HG03095 (cell line): ENCODE results near the gene FNIP2.
"Not testable (repeated sequence)": the region's sequence is repeated elsewhere in the genome, so short reads cannot be mapped to it uniquely, and the experiment has no call there.

Source experiments
- ATAC-seq: cut with Tn5 transposase; IDR thresholded peaks from one replicate; pipeline ENCODE4 v1.9.1; 2021; ENCODE audit warnings: moderate library complexity; ENCODE audit not compliant: unreplicated experiment

FNIP2 gene

DNA sequence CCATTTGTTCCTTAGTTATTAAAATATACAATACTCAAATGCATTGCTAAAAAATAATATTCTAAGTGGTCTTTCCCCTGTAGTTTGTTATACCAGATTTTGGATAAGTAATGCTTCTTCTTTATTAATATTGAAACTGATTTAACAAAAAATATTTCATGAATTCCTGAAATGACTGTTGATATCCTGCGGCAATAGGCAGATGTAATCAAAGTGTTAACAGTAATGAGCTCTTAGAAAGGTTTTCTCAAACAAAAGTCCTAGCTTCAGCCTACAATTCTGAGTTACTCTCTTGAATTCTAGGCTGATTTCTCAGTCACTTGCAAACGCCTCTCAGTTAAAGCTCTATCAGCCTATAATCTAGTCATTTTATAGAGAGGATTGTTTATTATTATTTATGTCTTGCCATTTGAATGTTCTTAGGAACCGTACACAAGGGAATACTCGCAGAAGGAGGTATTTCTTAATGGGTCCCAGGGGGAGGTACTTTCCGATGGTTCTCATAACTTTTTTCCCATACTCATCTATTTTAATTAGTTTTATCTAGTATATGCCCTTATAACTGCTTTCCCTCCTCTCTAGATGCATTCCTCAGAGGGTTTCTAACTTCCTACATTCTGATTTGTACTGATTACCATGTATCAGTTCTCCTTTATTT, 96.8 kb downstream of the FNIP2 start:
- ATAC-seq: no peak

DNA sequence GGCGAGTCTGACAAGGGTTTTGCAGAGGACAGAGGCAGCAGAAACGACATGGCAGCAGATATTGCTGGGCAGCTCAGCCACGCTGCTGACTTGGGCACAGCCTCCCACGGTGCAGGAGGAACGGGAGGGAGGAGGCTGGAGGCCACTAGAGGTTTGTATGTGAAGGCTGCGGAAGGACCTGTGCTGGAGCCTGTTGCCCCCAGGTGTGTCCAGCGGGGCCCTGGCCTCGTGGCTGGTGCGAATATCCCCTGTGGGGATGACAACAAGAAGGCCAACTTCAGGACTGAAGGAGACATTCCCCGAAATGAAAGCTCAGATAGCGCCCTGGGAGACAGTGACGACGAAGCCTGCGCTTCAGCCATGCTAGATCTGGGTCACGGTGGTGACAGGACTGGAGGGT, 100.2 kb downstream of the FNIP2 start:
- ATAC-seq: no peak

DNA sequence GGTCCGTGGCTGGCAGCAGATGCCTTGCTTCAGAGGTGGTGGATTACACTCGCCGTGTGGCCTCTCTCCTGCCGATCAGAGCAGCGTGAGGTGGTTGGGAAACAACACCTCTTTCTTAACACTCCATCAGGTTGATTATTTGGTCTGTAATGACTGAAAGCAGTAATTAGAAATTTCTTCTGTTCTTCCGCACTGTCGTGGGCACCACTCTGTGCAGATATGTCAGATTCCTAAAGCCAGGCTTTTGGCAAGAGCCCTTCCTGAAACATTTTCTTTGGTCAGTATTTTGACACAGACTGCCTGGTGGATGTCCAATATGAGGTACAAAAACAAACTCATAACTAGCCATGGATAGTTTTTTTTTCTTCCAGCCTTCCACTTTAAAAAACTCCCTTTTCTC, 100.9 kb downstream of the FNIP2 start:
- no peak for ATAC-seq

DNA sequence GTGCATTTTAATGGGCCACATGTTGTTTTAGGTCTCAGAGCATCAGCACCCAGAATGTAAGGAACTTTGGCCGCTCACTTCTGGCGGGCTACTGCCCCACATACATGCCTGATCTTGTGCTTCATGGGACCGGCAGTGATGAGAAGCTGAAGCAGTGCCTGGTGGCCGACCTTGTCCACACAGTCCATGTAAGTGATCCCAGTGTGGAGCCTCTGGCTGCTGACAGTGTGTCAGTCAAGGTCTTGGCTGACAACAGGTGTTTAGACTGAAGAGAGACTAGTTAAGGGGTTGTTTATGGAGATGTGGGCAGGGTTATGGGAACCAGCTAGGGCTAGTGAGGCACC, 101.4 kb downstream of the FNIP2 start:
- no peak for ATAC-seq

DNA sequence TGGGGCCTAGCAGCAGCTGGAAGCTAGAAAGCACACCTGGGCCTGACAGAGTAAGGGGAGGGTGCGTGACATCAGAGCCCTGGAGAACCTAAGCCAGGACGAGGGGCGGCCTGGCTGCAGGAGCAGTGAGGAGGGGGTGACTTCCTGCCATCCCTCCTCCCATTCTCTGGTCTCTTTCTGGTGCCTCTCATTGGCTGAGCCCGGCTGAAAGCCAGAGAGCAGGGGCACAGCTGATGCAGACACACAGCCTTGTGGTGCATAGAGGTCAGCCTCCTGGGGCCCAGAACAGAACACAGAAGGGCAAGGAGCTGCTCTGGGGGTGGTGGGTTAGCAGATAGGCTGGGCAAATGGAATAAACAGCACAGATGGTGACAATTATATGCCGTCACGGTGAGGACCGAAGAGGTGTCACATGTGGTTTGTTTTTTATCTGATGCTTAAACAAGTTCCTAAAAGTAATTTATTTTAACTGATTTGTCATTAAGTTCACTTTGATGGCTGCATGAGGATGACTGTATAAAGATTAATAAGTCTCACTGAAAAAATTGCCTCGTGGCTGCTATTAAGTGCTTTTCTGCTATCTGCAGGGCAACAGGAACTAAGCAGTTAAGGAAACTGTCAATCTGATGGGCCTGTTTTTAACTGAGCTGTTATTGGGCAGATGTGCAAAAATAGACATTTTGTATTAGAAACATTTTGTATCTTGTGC, 102.0 kb downstream of the FNIP2 start:
- no peak for ATAC-seq

- ATAC-seq: no peak
These were observed 102.5 kb downstream of the FNIP2 start for GRCh38 chr4:158871335-158871724.

- ATAC-seq: no peak
These were observed 105.1 kb downstream of the FNIP2 start for GRCh38 chr4:158873795-158874401.

DNA sequence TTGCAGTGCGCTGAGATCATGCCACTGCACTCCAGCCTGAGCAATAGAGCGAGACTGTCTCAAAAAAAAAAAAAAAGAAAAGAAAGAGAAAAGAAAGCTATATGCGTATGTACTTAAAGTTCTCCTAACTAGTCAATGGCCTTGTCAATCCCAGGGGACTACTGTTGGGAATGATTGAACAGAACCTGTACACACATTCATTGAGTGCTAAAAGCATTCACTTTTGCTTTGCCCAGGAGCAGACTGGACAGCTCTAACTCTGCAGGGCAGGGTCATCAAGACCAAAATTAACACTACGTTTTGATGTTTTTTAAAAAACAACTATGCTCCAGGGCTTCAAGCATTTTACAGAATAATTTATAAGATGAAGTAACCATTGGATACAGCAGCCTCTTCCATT, 106.2 kb downstream of the FNIP2 start:
- no peak for ATAC-seq

- no peak for ATAC-seq
These were observed 106.6 kb downstream of the FNIP2 start for GRCh38 chr4:158875455-158875854.

- no peak for ATAC-seq
These were observed 108.2 kb downstream of the FNIP2 start for GRCh38 chr4:158877069-158877468.

- ATAC-seq: not testable (repeated sequence)
These were observed 113.3 kb downstream of the FNIP2 start for GRCh38 chr4:158882142-158882541.

DNA sequence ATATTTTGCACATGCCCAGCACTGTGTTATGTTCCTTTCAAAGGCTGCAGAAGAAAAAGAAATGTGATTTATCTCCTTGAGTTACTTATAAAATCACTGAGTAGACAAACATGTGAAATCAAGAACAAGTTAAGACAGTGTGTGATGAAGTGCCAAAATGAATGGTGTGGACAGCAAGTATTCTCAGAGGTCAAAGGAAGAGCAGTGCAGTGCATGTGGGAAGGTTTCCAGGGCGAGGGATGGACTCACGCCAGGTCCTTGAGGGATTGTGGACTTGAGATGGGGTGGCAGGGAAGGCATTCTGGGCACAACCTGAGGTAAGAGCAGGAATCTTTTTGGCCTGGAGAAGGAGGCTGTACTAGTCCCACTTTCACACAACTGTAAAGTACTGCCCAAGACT, 115.5 kb downstream of the FNIP2 start:
- ATAC-seq: no peak

DNA sequence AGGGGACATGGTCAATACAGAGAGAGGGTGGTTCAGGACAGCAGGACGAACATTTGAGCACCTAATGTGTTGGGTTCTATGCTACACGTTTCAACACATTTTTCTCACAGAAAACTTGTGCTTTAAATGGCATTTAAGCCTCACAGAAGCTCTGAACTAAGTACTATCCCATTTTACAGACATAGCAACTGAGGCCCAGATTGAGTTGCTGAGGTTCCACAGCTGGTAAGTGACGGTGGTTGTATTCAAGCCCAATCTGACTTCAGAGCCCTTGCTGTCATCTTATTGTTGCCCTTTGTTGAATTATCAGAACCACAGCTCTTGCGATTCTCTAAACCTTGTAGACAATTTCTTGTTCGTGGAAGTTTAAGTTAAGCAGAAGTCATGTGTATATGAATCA, 116.7 kb downstream of the FNIP2 start:
- ATAC-seq: no peak

DNA sequence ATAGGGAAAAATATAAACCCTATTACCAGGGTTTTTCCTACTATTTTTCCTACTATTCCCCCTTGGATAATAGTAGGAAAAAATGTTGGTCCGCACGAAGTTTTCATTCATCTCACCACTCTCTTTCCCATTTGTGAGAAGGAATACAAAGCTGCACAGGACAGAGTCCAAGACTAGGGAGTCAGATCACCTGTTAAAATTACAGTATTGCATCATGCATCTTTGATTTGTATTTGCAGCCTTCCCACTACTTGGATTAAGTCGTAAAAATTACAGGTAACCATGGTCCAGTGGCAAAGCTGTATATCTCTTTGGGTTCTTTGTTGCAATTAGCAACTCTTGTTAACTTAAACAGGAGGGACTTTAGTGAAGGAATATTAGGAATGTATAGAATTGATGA, 121.5 kb downstream of the FNIP2 start:
- no peak for ATAC-seq

DNA sequence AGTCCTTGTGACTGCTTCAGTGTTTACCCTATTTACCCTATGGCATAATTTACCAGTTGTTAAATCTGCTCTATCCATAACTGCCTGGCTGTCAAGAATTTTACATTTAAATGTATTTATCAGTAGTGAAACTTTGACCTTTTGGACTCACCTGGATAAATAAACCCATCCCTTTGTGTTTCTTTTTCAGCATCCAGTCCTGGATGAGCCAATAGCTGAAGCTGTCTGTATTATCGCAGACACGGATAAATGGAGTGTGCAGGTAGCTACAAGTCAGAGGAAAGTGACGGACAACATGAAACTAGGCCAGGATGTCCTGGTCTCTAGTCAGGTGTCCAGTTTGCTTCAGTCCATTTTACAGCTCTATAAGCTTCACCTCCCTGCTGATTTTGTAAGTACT, 122.4 kb downstream of the FNIP2 start:
- ATAC-seq: no peak

GRCh38 chr4:158894826-158895225, 126.0 kb downstream of the FNIP2 start:
- no peak for ATAC-seq

DNA sequence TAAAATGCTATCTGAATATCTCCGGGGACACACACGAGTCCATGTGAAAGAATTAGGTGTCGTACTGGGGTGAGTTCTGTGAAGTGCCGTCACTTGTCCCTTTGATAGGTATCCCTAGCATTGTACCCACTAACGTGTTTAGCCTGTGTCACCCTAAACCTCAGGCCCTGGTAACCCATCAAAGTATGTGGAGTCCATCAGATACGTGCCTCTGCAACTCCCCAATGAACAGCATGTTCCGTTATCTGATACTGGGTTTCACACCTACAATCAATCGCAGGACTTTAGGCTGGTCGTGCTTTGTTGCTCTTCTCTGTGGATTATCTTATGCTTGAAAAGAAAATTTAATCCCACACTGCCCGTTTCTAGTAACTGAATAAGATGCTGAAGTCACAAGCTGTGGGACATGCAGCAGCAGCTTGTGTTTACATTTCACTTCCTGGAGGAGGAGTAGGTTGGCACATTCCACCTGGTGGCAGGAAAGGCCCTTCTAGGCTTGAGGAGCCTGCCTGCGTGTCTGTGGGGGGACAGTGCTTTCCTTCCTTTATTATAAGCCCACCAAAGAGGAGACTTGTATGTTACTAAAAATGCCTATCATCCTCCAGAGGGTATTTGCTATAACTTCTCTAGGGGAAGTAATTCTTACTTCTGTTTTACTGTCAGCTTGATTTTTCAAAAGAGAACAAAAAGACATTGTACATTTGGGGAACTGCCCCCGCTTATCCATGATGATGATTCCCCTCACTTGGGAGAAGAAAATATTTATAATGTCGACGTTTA, 127.2 kb downstream of the FNIP2 start:
- ATAC-seq: no peak

- not testable (repeated sequence) for ATAC-seq
These were observed 127.9 kb downstream of the FNIP2 start for GRCh38 chr4:158896577-158897238.

DNA sequence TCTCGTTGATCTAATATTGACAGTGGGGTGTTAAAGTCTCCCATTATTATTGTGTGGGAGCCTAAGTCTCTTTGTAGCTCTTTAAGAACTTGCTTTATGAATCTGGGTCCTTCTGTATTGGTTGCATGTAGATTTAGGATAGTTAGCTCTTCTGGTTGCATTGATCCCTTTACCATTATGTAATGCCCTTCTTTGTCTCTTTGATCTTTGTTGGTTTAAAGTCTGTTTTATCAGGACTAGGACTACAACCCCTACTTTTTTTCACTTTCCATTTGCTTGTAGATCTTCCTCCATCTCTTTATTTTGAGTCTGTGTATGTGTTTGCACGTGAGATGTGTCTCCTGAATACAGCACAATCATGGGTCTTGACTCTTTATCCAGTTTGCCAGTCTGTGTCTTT, 131.6 kb downstream of the FNIP2 start:
- ATAC-seq: not testable (repeated sequence)

DNA sequence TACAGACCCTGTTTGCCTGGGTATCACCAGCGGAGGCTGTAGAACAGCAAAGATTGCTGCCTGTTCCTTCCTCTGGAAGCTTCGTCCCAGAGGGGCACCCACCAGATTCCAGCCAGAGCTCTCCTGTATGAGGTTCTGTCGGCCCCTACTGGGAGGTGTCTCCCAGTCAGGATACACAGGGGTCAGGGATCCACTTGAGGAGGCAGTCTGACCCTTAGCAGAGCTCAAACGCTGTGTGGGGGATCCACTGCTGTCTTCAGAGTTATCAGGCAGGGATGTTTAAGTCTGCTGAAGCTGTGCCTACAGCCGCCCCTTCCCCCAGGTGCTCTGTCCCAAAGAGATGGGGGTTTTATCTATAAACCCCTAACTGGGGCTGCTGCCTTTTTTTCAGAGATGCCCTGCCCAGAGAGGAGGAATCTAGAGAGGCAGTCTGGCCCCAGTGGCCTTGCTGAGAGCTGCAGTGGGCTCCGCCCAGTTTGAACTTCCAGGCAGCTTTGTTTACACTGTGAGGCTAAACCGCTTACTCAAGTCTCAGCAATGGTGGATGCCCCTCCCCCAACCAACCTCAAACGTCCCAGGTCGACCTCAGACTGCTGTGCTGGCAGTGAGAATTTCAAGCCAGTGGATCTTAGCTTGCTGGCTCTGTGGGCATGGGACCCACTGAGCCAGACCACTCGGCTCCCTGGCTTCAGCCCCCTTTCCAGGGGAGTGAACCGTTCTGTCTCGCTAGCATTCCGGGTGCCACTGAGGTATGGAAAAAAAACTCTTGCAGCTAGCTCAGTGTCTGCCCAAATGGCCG, 133.7 kb downstream of the FNIP2 start:
- not testable (repeated sequence) for ATAC-seq
